ENCODE results near the gene MAGEA4.

DNA sequence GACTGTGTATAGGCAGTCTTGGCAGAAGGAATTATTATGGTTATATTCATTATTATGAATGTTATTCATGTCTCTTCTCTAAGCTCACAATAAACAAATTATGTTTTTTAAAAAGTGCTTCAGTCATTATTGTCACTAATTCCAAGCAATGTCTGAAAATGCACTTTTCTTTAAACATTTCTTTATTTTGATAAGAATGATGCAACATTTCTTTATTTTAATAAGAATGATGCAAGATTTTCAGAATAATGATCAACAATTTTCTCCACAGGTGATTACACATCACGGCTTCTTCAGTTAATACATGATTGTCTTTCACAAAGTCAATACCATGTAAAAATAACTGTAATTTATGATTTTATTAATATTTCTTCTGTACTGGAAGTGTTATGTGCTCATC lies 22.7 kb downstream of the MAGEA4 start:
- TF ChIP-seq EP300 (IDR thresholded peaks at IDR 0.05) (no peak), CTCF (IDR thresholded peaks at IDR 0.05) (no peak)
